Mesendoderm (in vitro differentiated cells): ENCODE measurements around the gene TRANK1.
"Not testable (repeated sequence)": the region's sequence is repeated elsewhere in the genome, so short reads cannot be mapped to it uniquely, and the experiment has no call there.

Experiments used
- DNase-seq: peaks from one replicate; pipeline ENCODE4 v3.0.0; 2013
- H2AK5ac ChIP-seq: 2 replicates; pipeline ENCODE4 v1.6.1; 2013; ENCODE audit warnings: low read length, inconsistent platforms
- H2BK120ac ChIP-seq: 2 replicates; pipeline ENCODE4 v1.6.1; 2013; ENCODE audit warnings: low read depth, mild to moderate bottlenecking, low read length, moderate library complexity, mixed read lengths
- H2BK15ac ChIP-seq: replicated peaks from 2 replicates; pipeline ENCODE4 v1.6.1; 2013; ENCODE audit warnings: low read depth, mild to moderate bottlenecking, moderate library complexity
- H2BK5ac ChIP-seq: 2 replicates; pipeline ENCODE4 v1.6.1; 2013; ENCODE audit warnings: low read length, inconsistent platforms
- H3K18ac ChIP-seq: 2 replicates; pipeline ENCODE4 v1.6.1; 2013; ENCODE audit warnings: mild to moderate bottlenecking, low read length, mixed read lengths
- H3K23ac ChIP-seq: one replicate; pipeline ENCODE4 v1.6.1; 2013; ENCODE audit warnings: low read length
- H3K27ac ChIP-seq: 2 replicates; pipeline ENCODE4 v1.5.1; 2013; ENCODE audit warnings: low read depth, mild to moderate bottlenecking, inconsistent platforms, low read length, moderate library complexity
- H3K27me3 ChIP-seq: 2 replicates; pipeline ENCODE4 v1.6.1; 2013; ENCODE audit warnings: low read length, control low read depth, mild to moderate bottlenecking, inconsistent platforms; ENCODE audit not compliant: insufficient read depth, poor library complexity
- H3K36me3 ChIP-seq: 2 replicates; pipeline ENCODE4 v1.6.1; 2013; ENCODE audit warnings: low read length, inconsistent platforms; ENCODE audit not compliant: control insufficient read depth, insufficient read depth
- H3K4ac ChIP-seq: one replicate; pipeline ENCODE4 v1.6.1; 2013; ENCODE audit warnings: low read depth, mild to moderate bottlenecking, low read length, moderate library complexity
- H3K4me1 ChIP-seq: 2 replicates; pipeline ENCODE4 v1.6.1; 2013; ENCODE audit warnings: low read depth, low read length, inconsistent platforms; ENCODE audit not compliant: control insufficient read depth
- H3K4me2 ChIP-seq: 2 replicates; pipeline ENCODE4 v1.6.1; 2013; ENCODE audit warnings: low read length
- H3K4me3 ChIP-seq: 2 replicates; pipeline ENCODE4 v1.5.1; 2013; ENCODE audit warnings: mild to moderate bottlenecking, low read length
- H3K56ac ChIP-seq: one replicate; pipeline ENCODE4 v1.6.1; 2013; ENCODE audit warnings: low read length
- H3K79me1 ChIP-seq: 2 replicates; pipeline ENCODE4 v1.6.1; 2013; ENCODE audit warnings: low read length, inconsistent platforms
- H3K79me2 ChIP-seq: 2 replicates; pipeline ENCODE4 v1.6.1; 2013; ENCODE audit warnings: mild to moderate bottlenecking, low read length; ENCODE audit not compliant: control insufficient read depth, insufficient read depth
- H3K9ac ChIP-seq: 2 replicates; pipeline ENCODE4 v1.6.1; 2013; ENCODE audit warnings: low read length, inconsistent platforms
- H4K5ac ChIP-seq: one replicate; pipeline ENCODE4 v1.6.1; 2013; ENCODE audit warnings: low read length
- H4K8ac ChIP-seq: one replicate; pipeline ENCODE4 v1.6.1; 2013; ENCODE audit warnings: low read depth, mild to moderate bottlenecking, control low read depth, low read length, moderate library complexity
- WGBS: extraction: QIAGEN DNeasy Blood & Tissue Kit; methylation state at CpG from one replicate; pipeline ENCODE4 v1.1.7; 2013; ENCODE audit warnings: low lambda C conversion rate, missing lambda C conversion rate; ENCODE audit not compliant: insufficient coverage; ENCODE audit errors: extremely low coverage; 5-methylcytosine and 5-hydroxymethylcytosine counted together

TRANK1 gene

DNA sequence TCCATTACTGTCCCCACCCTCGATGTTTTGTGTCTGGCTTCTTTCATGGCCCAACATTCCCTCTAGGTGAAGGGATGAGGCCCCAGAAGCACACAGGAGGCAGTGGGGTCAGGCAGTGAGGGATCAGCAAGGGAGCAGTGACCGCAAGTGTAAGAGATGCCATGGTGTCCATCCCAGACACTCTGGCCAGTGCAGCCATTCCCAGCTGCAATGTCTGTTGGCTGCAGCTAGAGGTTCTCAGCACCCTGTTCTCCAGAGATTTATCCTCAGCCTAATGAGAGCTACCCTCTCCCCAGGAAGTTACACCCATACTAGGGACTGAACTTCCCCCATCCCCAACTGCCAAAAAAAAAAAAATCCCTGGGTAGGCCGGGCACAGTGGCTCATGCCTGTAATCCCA is 40.2 kb downstream of the TRANK1 start:
- H3K18ac ChIP-seq: no peak overlapping the region
- H3K27ac ChIP-seq: no peak overlapping the region
- H3K23ac ChIP-seq: no peak overlapping the region
- no peaks in the 10 kb centered on the region for H3K79me2 ChIP-seq
- no peaks in the 10 kb centered on the region for H3K27me3 ChIP-seq
- H3K4me1 ChIP-seq: peaks cover 6% of the 10 kb centered on the region
- H4K5ac ChIP-seq: no peak overlapping the region
- H3K56ac ChIP-seq: peak overlapping the region; percentile 30
- no peak overlapping the region for H3K4ac ChIP-seq
- no peak overlapping the region for H3K4me2 ChIP-seq
- no peak overlapping the region for H4K8ac ChIP-seq
- no peak overlapping the region for H2BK15ac ChIP-seq
- no CpG with 5 or more reads among the region's 3 CpGs for WGBS
- H2BK120ac ChIP-seq: no peak overlapping the region
- DNase-seq: peak; percentile 66
- no peaks in the 10 kb centered on the region for H3K79me1 ChIP-seq
- no peak overlapping the region for H3K4me3 ChIP-seq
- H3K9ac ChIP-seq: no peak overlapping the region
- H2AK5ac ChIP-seq: no peak overlapping the region
- H2BK5ac ChIP-seq: no peak overlapping the region
- no peaks in the 10 kb centered on the region for H3K36me3 ChIP-seq

GRCh38 chr3:36904065-36904464 is 40.8 kb downstream of the TRANK1 start:
- WGBS: no CpG with 5 or more reads among the region's 13 CpGs
- not testable (repeated sequence) for H3K4me1 ChIP-seq, H3K79me1 ChIP-seq, H3K4me2 ChIP-seq, H3K9ac ChIP-seq, H3K56ac ChIP-seq, H2BK15ac ChIP-seq, H3K27ac ChIP-seq, H3K23ac ChIP-seq, H2BK120ac ChIP-seq, H3K4ac ChIP-seq, DNase-seq, H3K4me3 ChIP-seq, H3K27me3 ChIP-seq, H3K18ac ChIP-seq, H2BK5ac ChIP-seq, H3K79me2 ChIP-seq, H4K5ac ChIP-seq, H4K8ac ChIP-seq, H2AK5ac ChIP-seq, H3K36me3 ChIP-seq

DNA sequence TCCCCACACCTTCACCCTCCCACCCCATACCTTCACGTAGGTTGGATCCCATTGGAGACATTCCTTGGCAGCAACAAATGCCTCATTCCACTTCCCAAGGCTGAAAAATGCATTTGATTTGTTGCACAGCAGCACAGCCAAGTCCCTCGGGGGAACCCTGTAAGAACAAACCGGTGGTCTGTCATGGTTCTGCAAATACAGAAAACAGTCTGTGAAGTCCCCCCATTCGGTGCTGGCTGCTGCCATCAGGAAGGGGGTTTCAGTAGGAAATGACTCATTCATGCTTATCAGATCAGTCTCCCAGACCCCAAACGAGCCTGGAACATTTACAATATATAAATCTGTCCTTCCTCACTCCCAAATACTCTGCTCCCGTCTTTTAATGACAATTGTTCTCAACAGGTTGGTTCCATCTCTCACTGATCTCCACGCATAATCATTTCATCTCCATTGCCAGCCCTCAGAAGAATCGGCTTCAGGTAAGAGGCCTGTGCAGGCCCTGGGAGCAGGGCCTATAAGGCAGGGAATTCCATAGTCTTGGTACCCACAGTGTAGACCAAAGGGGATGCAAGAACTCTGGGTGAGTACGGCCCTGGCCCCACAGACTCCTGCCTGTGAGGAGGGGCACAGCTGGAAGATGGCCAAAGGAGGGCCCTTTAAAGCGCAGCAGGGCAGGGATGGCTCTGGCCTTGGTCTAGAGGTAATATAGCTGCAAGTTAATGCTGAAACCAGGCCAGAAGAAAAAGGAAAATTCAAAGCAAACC is 41.6 kb downstream of the TRANK1 start:
- no peaks in the 10 kb centered on the region for H3K36me3 ChIP-seq
- H3K4me2 ChIP-seq: no peak overlapping the region
- no peaks in the 10 kb centered on the region for H3K79me1 ChIP-seq
- no peak overlapping the region for H3K18ac ChIP-seq
- H3K23ac ChIP-seq: no peak overlapping the region
- no CpG with 5 or more reads among the region's 10 CpGs for WGBS
- H3K4ac ChIP-seq: no peak overlapping the region
- no peak overlapping the region for H3K4me3 ChIP-seq
- no peak overlapping the region for H4K8ac ChIP-seq
- H2AK5ac ChIP-seq: peak overlapping the region; percentile 74
- peaks cover 6% of the 10 kb centered on the region for H3K4me1 ChIP-seq
- peak overlapping the region; percentile 59 for H3K56ac ChIP-seq
- no peak overlapping the region for H4K5ac ChIP-seq
- H2BK5ac ChIP-seq: peak overlapping the region; percentile 49
- DNase-seq: no peak
- no peak overlapping the region for H2BK120ac ChIP-seq
- H3K27me3 ChIP-seq: no peaks in the 10 kb centered on the region
- no peak overlapping the region for H3K9ac ChIP-seq
- no peaks in the 10 kb centered on the region for H3K79me2 ChIP-seq
- no peak overlapping the region for H2BK15ac ChIP-seq
- H3K27ac ChIP-seq: no peak overlapping the region

- H3K9ac ChIP-seq: no peak overlapping the region
- no peaks in the 10 kb centered on the region for H3K79me2 ChIP-seq
- H3K36me3 ChIP-seq: no peaks in the 10 kb centered on the region
- WGBS: no CpG with 5 or more reads among the region's 4 CpGs
- no peak overlapping the region for H3K4me3 ChIP-seq
- no peaks in the 10 kb centered on the region for H3K27me3 ChIP-seq
- no peak overlapping the region for H4K5ac ChIP-seq
- H3K4me2 ChIP-seq: no peak overlapping the region
- no peak overlapping the region for H2BK5ac ChIP-seq
- H4K8ac ChIP-seq: no peak overlapping the region
- H3K18ac ChIP-seq: no peak overlapping the region
- peaks cover 6% of the 10 kb centered on the region for H3K4me1 ChIP-seq
- no peak overlapping the region for H3K27ac ChIP-seq
- H3K4ac ChIP-seq: no peak overlapping the region
- no peak overlapping the region for H2BK15ac ChIP-seq
- no peak for DNase-seq
- H3K79me1 ChIP-seq: no peaks in the 10 kb centered on the region
- no peak overlapping the region for H3K23ac ChIP-seq
- no peak overlapping the region for H3K56ac ChIP-seq
- no peak overlapping the region for H2BK120ac ChIP-seq
- no peak overlapping the region for H2AK5ac ChIP-seq
Measured at GRCh38 chr3:36901588-36901987, 43.3 kb downstream of the TRANK1 start.

DNA sequence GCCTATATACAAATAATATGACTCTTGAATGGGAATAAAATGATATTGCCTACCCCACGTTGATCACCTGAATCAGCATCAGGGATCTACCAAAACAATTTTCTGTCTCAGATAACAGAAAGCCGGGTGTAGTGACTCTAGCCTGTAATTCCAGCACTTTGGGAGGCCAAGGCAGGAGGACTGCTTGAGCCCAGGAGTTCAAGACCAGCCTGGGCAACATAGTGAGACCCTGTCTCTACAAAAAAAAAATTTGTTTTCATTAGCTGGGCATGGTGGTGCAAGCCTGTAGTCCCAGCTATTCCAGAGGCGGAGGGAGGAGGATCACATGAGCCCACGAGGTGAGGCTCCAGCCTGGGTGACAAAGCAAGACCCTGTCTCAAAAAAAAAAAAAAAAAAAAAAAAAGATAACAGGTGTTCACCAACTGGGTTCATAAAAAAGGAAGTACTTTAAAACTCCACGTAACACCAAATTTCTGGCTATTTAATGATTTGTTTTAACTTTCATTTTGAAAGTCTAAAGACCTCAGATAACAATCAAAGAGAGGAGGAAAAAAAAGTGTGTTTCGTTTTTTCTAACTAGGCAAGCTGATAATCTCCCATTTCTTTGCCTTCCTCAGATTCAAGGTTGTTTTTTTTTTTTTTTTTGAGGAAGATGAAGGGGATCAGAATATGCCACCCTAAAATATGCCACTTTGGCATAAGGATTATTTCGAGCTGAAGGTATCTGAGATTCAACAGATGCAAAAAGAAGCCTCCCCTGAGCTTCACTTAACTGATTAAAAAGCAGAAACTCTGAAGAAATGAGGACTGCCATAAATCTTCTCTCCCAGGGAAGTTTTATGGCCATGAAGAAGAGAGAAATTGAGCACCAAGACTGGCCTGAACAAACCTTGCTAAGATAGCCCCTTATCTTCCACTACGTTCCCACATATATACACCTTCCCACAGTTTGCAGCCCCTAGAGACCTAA is 44.1 kb downstream of the TRANK1 start:
- Histone ChIP-seq H3K4ac (no peak overlapping the region), H3K9ac (no peak overlapping the region), H3K4me3 (no peak overlapping the region), H3K79me1 (no peaks in the 10 kb centered on the region), H3K23ac (no peak overlapping the region), H3K27ac (no peak overlapping the region), H2BK5ac (no peak overlapping the region), H3K4me2 (no peak overlapping the region), H3K79me2 (no peaks in the 10 kb centered on the region), H2BK120ac (no peak overlapping the region), H3K18ac (no peak overlapping the region), H4K8ac (no peak overlapping the region), H3K27me3 (no peaks in the 10 kb centered on the region), H3K56ac (no peak overlapping the region), H4K5ac (no peak overlapping the region), H2AK5ac (no peak overlapping the region), H3K36me3 (no peaks in the 10 kb centered on the region), H3K4me1 (peaks cover 6% of the 10 kb centered on the region), H2BK15ac (no peak overlapping the region)
- WGBS: no CpG with 5 or more reads among the region's 8 CpGs
- DNase-seq: no peak
